KMS-11 (cell line): ENCODE measurements around the gene SLCO4A1.

Experiments used
- H2AFZ ChIP-seq: fragments of 200-600 bp; sonication (generic); 2 replicates; pipeline ENCODE4 v1.6.1; 2016; ENCODE audit warnings: antibody characterized with exemption, mixed run types, low read depth
- H3K27ac ChIP-seq: fragments of 200-600 bp; sonication (generic); 2 replicates; pipeline ENCODE4 v1.6.1; 2016; ENCODE audit warnings: mild to moderate bottlenecking, mixed run types
- H3K27me3 ChIP-seq: fragments of 200-600 bp; sonication (generic); 2 replicates; pipeline ENCODE4 v1.6.1; 2017; ENCODE audit warnings: mild to moderate bottlenecking, low read depth, mixed run types, moderate library complexity; ENCODE audit not compliant: insufficient read depth
- H3K36me3 ChIP-seq: fragments of 200-600 bp; sonication (generic); 2 replicates; pipeline ENCODE4 v1.6.1; 2017; ENCODE audit warnings: mild to moderate bottlenecking, mixed run types; ENCODE audit not compliant: insufficient read depth
- H3K4me1 ChIP-seq: fragments of 200-600 bp; sonication (generic); 2 replicates; pipeline ENCODE4 v1.6.1; 2016; ENCODE audit warnings: mild to moderate bottlenecking, low read depth, mixed run types; ENCODE audit not compliant: poor library complexity, severe bottlenecking
- H3K4me2 ChIP-seq: fragments of 200-600 bp; sonication (generic); 2 replicates; pipeline ENCODE4 v1.7.0; 2016; ENCODE audit warnings: mild to moderate bottlenecking, mixed run types
- H3K4me3 ChIP-seq: fragments of 200-600 bp; sonication (generic); IDR thresholded peaks from 2 replicates; pipeline ENCODE4 v1.6.1; 2017; ENCODE audit warnings: low read depth, low read length, mixed read lengths; ENCODE audit not compliant: insufficient read depth
- H3K79me2 ChIP-seq: fragments of 200-600 bp; sonication (generic); 2 replicates; pipeline ENCODE4 v1.6.1; 2016; ENCODE audit warnings: low read depth, mixed run types; ENCODE audit not compliant: insufficient read depth
- H3K9ac ChIP-seq: fragments of 200-600 bp; sonication (generic); 2 replicates; pipeline ENCODE4 v1.6.1; 2016; ENCODE audit warnings: mild to moderate bottlenecking, mixed run types
- H4K20me1 ChIP-seq: fragments of 200-600 bp; sonication (generic); 2 replicates; pipeline ENCODE4 v1.6.1; 2016; ENCODE audit warnings: mild to moderate bottlenecking, mixed run types; ENCODE audit not compliant: insufficient read depth
- TF ChIP-seq, protein P1 (sequence below): fragments of 200-600 bp; sonication (generic); conservative IDR thresholded peaks from 2 replicates; pipeline ENCODE4 v1.6.1; 2017; ENCODE audit warnings: low read depth, mild to moderate bottlenecking, antibody characterized with exemption, low read length, moderate library complexity, mixed read lengths

Gene SLCO4A1

DNA sequence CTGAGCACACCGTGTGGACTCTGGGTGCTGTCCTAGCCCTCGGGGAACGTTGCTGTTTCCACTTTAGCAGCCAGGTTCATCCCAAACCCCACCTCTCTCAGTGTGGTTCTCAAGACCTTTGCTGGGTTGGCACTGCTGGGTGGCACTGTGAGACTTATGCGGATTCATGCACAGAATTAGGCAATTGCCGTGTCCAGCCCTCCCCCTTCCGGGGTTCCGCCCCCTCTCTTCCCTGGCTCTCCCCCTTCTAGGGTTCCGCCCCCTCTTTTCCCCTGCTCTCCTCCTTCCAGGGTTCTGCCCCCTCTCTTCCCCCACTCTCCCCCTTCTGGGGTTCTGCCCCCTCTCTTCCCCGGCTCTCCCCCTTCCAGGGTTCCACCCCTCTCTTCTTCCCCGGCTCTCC, 39.8 kb upstream of the SLCO4A1 start:
- H3K9ac ChIP-seq, result no peak overlapping the region

DNA sequence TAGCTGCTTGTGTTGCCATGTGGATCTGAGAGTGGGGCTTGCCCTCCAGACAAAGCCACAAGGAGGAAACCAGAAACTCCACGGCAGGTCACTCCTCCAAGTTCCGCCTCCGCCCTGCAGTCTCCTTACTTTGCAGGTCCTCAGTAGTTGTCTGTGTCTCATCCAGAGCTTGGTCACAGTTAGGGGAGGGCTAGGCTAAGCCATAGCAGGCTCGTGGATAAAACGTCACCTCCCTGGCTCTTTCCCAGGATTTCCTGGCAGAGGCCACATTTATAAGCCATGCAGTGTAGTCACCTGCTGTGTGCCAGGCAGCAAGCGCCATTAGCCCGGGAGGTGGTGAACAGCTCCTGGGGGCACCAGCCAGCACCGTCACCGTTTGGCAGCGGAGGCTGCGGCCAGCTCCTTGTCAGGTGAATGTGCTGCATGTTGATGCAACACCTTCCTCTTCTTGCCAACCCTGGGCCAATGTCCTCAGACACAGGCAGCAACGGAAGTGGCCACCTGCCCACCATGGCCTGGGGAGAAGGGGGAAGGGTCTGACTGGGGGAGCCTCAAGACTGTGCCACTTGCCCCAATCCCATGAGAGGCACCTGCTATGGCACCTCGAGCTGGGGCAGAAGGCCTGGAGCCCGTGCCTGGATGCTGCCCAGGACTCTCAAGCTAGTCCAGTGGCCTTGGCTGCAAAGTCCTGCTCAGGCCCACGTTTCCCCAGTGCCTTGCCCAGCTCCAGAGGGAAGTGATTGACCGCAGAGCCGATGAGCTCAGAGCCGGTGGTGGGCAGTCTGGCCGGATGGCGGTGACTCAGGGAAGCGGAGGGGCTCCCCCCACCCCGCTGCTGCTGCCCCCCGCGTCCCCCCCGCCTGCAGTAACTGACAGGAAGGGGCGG, 39.0 kb upstream of the SLCO4A1 start:
- H3K4me3 ChIP-seq, result no peak overlapping the region

More for the DNA sequence above, 39.8 kb upstream of the SLCO4A1 start:
- TF ChIP-seq, protein P1, sequence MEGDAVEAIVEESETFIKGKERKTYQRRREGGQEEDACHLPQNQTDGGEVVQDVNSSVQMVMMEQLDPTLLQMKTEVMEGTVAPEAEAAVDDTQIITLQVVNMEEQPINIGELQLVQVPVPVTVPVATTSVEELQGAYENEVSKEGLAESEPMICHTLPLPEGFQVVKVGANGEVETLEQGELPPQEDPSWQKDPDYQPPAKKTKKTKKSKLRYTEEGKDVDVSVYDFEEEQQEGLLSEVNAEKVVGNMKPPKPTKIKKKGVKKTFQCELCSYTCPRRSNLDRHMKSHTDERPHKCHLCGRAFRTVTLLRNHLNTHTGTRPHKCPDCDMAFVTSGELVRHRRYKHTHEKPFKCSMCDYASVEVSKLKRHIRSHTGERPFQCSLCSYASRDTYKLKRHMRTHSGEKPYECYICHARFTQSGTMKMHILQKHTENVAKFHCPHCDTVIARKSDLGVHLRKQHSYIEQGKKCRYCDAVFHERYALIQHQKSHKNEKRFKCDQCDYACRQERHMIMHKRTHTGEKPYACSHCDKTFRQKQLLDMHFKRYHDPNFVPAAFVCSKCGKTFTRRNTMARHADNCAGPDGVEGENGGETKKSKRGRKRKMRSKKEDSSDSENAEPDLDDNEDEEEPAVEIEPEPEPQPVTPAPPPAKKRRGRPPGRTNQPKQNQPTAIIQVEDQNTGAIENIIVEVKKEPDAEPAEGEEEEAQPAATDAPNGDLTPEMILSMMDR, result no peak
- Histone ChIP-seq H3K4me2 (no peak overlapping the region), H2AFZ (no peak overlapping the region), H3K27me3 (peaks cover 100% of the 10 kb centered on the region), H3K27ac (no peak overlapping the region), H3K36me3 (no peaks in the 10 kb centered on the region), H3K79me2 (no peaks in the 10 kb centered on the region), H3K4me3 (no peak overlapping the region), H3K4me1 (no peaks in the 10 kb centered on the region), H4K20me1 (no peaks in the 10 kb centered on the region)

DNA sequence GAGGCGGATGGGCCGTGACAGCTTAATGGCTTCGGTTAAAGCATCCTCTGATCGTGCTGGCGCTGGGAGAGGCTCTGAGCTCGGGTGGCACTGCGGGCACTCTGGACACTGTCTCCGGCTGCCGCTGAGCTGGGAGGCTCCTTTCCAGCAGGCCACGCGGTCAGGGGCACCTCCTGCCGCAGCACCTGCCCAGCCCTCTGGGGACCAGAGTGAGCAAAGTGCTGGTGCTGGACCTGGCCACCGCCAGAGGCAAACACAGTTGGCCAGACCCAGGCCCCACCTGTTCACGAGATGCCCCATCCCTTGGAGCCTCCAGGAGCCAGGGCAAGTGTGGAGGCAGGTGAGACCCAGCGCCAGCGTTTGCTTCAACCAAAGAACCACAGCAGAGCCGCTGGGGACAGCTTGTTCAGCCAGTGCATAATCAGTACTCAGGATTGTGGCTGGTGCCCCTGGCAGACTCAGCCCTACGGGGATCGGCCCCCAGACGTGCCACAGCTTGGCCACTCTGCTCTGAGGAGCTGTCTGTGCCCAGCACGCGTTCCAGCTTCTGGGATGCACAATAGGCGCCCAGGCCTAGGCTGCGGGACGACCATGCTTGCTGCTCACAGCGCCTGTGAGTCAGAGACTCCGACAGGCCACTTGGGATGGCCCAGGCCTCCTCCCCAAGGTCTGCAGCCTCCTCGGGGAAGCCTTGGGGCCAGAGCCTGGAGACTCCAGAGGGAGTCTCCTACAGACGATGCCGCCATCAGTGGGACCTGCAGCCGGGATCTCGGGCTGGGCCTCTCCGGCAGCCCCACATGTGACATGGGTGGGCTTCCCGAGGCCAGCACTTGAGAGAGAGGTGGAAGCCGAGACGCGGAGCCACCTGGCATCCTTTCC, 38.2 kb upstream of the SLCO4A1 start:
- TF ChIP-seq, protein P1, result no peak
- no peaks in the 10 kb centered on the region for H3K79me2 ChIP-seq
- H4K20me1 ChIP-seq, result no peaks in the 10 kb centered on the region
- H3K4me2 ChIP-seq, result no peak overlapping the region
- no peaks in the 10 kb centered on the region for H3K36me3 ChIP-seq
- no peak overlapping the region for H3K27ac ChIP-seq
- H2AFZ ChIP-seq, result no peak overlapping the region
- peaks cover 100% of the 10 kb centered on the region for H3K27me3 ChIP-seq
- H3K4me3 ChIP-seq, result no peak overlapping the region
- no peak overlapping the region for H3K9ac ChIP-seq
- no peaks in the 10 kb centered on the region for H3K4me1 ChIP-seq

More for the DNA sequence above, 39.0 kb upstream of the SLCO4A1 start:
- Histone ChIP-seq H3K4me1 (no peaks in the 10 kb centered on the region), H3K27ac (no peak overlapping the region), H3K27me3 (peaks cover 100% of the 10 kb centered on the region), H2AFZ (no peak overlapping the region), H3K9ac (no peak overlapping the region), H3K79me2 (no peaks in the 10 kb centered on the region), H4K20me1 (no peaks in the 10 kb centered on the region), H3K4me2 (no peak overlapping the region), H3K36me3 (no peaks in the 10 kb centered on the region)
- TF ChIP-seq, protein P1, result no peak

DNA sequence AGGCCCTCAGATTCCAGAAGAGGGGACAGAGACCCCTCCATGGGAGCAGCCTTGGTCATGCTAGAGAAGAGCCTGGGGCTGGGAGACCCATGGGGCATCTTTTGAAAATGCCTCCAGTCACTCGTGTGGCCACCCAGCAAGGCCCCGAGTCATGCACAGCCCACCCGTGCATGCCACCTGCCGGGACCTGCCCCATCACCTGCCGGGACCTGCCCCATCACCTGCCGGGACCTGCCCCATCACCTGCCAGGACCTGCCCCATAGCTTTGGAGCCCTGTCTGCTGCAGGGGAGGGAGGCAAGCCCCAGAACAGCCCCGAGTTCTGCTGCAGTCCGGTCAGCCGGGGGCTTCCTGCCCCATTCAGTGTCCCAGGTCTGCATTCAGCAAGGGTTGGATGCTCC, 37.5 kb upstream of the SLCO4A1 start:
- no peak overlapping the region for H3K27ac ChIP-seq
- no peak overlapping the region for H3K4me3 ChIP-seq
- H4K20me1 ChIP-seq, result no peaks in the 10 kb centered on the region
- no peaks in the 10 kb centered on the region for H3K36me3 ChIP-seq
- no peaks in the 10 kb centered on the region for H3K79me2 ChIP-seq
- TF ChIP-seq, protein P1, result no peak
- H3K4me2 ChIP-seq, result no peak overlapping the region
- H2AFZ ChIP-seq, result no peak overlapping the region
- peaks cover 100% of the 10 kb centered on the region for H3K27me3 ChIP-seq
- no peak overlapping the region for H3K9ac ChIP-seq
- H3K4me1 ChIP-seq, result no peaks in the 10 kb centered on the region
